Lower leg skin (tissue), 4 donors: ENCODE data around the gene OGFR. TPM values are rescaled to one million over a fixed set of nuclear protein-coding genes. Genes with fewer than 3 reads are reported as not detected.

Experiments used
- DNase-seq, 2 donors: peaks; one replicate each; pipeline ENCODE4 v3.0.0-alpha.2; 2019; ENCODE audit warnings: low spot score in 2 of 2
- H3K4me3 ChIP-seq: fragments of 200-600 bp; sonication (generic); 2 replicates; pipeline ENCODE4 v1.5.1; 2017; ENCODE audit warnings: mild to moderate bottlenecking, low read depth; ENCODE audit not compliant: poor library complexity, severe bottlenecking
- CTCF ChIP-seq, 3 donors: fragments of 450-650 bp; IDR thresholded peaks; one replicate each; pipeline ENCODE4 v1.5.1; 2016; ENCODE audit warnings: antibody characterized with exemption in 3 of 3, mild to moderate bottlenecking in 3 of 3, moderate library complexity in 2 of 3
- POLR2A ChIP-seq, 2 donors: fragments of 450-650 bp; IDR thresholded peaks; one replicate each; pipeline ENCODE4 v1.6.1; 2016 to 2017; ENCODE audit warnings: antibody characterized with exemption in 2 of 2, mild to moderate bottlenecking in 1 of 2, moderate library complexity in 1 of 2
- WGBS, 2 donors: methylation state at CpG; one replicate each; pipeline ENCODE4 v1.1.5; 2018; 5-methylcytosine and 5-hydroxymethylcytosine counted together
- intact Hi-C: fragments of 100-400 bp; cut with DNase I; formaldehyde crosslinking; loops from one replicate; pipeline ENCODE4 v1.15.0; 2023; ENCODE audit warnings: low total_unique reads
- total RNA-seq, 4 donors: library from RNA; depleted of rRNA; stranded (reverse); fragments of >200 nt; gene quantifications; one replicate each; pipeline ENCODE4 v1.1.0, GENCODE V29; 2016

Gene OGFR
- total RNA-seq, 4 donors from 2014 or later = 50.3 to 76.9 (median 58.5) TPM

DNA sequence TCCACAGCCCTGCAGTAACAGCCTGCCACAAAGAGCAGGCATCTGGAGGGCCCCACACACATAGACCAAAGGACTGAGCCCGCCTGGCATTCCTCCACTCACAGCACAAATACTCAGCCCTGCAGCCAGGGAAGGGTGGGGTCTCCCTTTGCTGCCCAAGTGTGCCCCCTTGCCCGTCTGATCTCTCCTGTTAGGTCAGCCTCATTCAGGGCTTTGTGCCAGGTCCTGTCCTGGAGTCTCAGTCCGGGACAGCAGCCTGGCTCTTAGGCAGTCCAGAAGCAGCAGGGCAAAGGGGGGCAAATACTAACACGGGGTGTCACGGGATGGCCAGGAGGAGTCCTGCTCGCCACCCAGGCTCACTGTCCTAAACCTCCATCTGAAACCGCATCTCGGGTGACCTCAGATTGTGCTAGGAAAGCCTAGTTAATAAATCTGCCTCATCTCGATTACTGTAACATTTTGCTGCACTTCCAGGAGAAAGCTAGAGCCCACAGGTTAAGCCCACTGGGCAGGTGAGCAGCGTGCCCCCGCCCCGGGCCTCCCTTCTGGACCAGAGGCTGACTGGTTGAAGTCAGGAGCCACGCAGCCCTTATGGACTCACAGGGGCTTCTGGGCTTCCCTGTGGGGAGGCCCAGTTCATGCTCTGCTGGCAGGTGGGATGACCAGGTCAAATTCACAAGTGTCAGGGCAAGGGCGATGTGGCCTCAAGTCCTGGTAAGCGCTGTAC, 3.2 kb upstream of the OGFR start:
- 80 to 88% methylated on average over 13 to 15 of the region's 15 CpGs for WGBS, 2 donors
- no peak for TF ChIP-seq CTCF (IDR thresholded peaks at IDR 0.05)
- no peak for TF ChIP-seq POLR2A (IDR thresholded peaks at IDR 0.05)
- H3K4me3 ChIP-seq = no peak overlapping the region
- DNase-seq = no peak
- intact Hi-C loops = loop anchor here (10.0 kb wide), 1 partner anchor 397 kb away; the partner anchor contains the start of gene CABLES2

DNA sequence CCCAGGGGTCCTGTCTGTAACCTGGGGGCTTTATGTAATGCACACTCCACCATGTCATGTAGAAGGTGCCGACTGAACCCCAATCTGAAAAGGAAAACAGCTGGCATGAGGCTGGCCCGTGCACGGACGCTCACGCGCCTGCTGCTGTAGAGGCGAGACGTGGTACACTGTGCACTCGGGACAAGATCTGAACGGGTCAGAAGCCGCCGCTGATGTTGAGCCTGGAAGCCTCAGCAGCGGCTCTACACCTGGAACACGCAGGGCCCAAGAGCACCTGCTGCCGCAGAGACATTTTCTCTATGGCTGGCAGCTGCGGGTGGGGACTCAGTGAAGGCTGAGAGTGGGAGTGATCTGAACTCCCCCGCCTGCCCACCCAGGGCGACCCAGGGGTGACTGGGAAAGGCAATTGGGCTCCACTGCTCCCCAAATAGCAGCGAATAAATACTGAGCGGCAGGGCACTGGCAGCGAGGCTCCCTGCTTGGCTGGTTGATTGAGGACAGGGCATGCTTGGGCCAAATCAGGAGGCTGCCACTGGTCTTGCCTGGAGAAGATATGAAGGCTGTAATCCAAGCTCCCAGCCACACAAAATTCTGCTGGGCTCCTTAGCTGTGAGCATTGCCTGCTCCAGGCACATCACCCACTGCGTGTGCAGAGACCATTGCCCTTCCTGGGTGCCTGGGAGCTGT, 2.5 kb upstream of the OGFR start:
- no peak for DNase-seq
- TF ChIP-seq CTCF (IDR thresholded peaks at IDR 0.05) (no peak), POLR2A (IDR thresholded peaks at IDR 0.05) (no peak)
- intact Hi-C loops = loop anchor here (10.0 kb wide), 1 partner anchor 397 kb away; the partner anchor contains the start of gene CABLES2
- WGBS, 2 donors = 65 to 75% methylated on average over 18 to 19 of the region's 22 CpGs
- H3K4me3 ChIP-seq = no peak overlapping the region

DNA sequence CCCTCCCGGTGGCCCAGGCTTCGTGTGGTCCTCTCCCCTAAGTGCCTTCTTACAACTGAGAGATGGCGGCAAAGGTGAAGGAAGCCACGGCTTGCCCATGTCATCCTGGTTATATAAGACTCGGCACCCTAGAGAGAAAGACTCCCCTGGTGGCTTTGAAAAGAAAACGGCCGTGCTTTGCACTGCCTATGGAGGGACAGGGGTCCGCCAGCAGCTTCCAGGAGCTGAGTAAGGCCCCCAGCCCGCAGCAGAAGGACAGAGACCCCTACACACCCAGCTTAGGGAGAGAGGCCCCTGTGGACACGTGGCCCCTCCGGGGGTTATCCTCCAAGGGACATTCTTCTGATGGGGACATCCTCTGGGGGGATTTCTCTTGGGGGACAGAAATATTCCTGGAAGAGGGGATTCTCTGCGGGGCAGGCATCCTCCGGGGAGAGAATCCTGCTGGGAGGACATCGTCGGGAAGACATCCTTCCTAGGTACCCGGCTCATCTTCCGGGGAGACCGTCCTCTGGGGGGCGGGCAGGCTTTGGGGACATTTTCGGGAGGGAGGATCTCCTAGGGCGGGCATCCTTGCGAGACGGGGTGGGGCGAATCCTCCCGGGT, 511 bp upstream of the OGFR start:
- TF ChIP-seq CTCF (IDR thresholded peaks at IDR 0.05) (no peak), POLR2A (IDR thresholded peaks at IDR 0.05) (no peak)
- no peak overlapping the region for H3K4me3 ChIP-seq
- WGBS, 2 donors = 24 to 36% methylated on average over 10 to 23 of the region's 25 CpGs
- intact Hi-C loops = loop anchor here (10.0 kb wide), 1 partner anchor 399 kb away; the partner anchor contains the start of gene CABLES2
- DNase-seq = no peak

DNA sequence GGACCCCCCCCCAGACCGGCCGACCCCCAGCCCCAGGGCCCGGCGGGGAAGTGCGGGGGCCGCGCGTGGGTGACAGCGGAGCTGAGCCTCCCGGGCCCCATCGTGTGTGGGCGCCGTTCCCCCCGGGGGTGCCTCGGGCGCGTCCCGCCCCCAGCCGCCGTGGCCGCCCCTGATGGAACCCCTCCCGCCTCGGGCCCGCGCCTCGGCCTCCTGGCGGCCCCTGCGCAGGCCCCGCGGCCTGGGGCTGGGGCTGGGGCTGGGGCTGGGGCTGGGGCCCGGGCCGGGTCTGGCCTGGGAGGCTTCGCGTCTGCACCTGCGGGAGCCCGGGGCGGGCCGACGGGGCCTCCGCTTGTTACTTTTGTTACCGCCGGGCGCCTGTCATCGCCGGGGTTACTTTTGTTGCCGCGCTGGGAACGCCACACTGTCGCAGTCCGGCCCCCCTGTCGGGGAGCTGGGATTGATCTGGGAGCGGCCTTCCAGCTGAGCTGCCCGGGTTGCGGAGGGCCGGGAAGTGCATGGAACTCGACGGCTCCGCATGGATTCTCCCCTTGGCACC, 598 bp downstream of the OGFR start:
- DNase-seq = no peak
- 0% methylated on average over 26 of the region's 58 CpGs; no CpG with 5 or more reads in 1 of the 2 donors for WGBS, 2 donors
- peak overlapping the region; percentile 68 for H3K4me3 ChIP-seq
- no peak for TF ChIP-seq CTCF (IDR thresholded peaks at IDR 0.05)
- no peak for TF ChIP-seq POLR2A (IDR thresholded peaks at IDR 0.05)
- intact Hi-C loops = loop anchor here (5.0 to 10.0 kb wide), 3 partner anchors 138 to 400 kb away; partner anchors contain the start of gene CABLES2

GRCh38 chr20:62805711-62806382, 1.2 kb downstream of the OGFR start:
- WGBS, 2 donors = 43 to 49% methylated on average over 16 to 22 of the region's 25 CpGs
- TF ChIP-seq CTCF (IDR thresholded peaks at IDR 0.05) = no peak
- TF ChIP-seq POLR2A (IDR thresholded peaks at IDR 0.05) = no peak
- intact Hi-C loops = loop anchor here (5.0 to 10.0 kb wide), 3 partner anchors 139 to 401 kb away; partner anchors contain the start of gene CABLES2
- DNase-seq = peak in 1 of 2 donors; percentile 52
- H3K4me3 ChIP-seq = peak overlapping the region; percentile 68
